Transverse colon (tissue), 4 donors: Measurements from ENCODE around the gene KCTD17. TPM values are rescaled to one million over a fixed set of nuclear protein-coding genes. Genes with fewer than 3 reads are reported as not detected.

Source experiments
- DNase-seq: peaks from one replicate; pipeline ENCODE4 v3.0.0-alpha.2; 2019
- H3K27ac ChIP-seq, 4 donors: fragments of 200-600 bp; sonication (generic); 2 replicates each; pipeline ENCODE4 v1.5.1; 2016 to 2018; ENCODE audit warnings: inconsistent platforms in 4 of 4
- H3K27me3 ChIP-seq: fragments of 200-600 bp; sonication (generic); 2 replicates; pipeline ENCODE4 v1.5.1; 2017; ENCODE audit warnings: inconsistent platforms
- H3K36me3 ChIP-seq, 4 donors: fragments of 200-600 bp; sonication (generic); 2 replicates each; pipeline ENCODE4 v1.5.1; 2017 to 2019; ENCODE audit warnings: inconsistent platforms in 4 of 4
- H3K4me1 ChIP-seq, 4 donors: fragments of 200-600 bp; sonication (generic); 2 replicates each; pipeline ENCODE4 v1.5.1; 2017 to 2020; ENCODE audit warnings: inconsistent platforms in 4 of 4
- H3K4me3 ChIP-seq, 4 donors: fragments of 200-600 bp; sonication (generic); 1 replicate in 1 of 4; 2 replicates in 3 of 4; pipeline versions ENCODE4 v1.5.1 to v1.6.1; 2017 to 2019; ENCODE audit warnings: inconsistent platforms in 4 of 4
- H3K9me3 ChIP-seq, 2 donors: fragments of 200-600 bp; sonication (generic); 2 replicates each; pipeline ENCODE4 v1.5.1; 2017 to 2019; ENCODE audit warnings: inconsistent platforms in 2 of 2
- CTCF ChIP-seq, 5 experiments: fragments of 200-600 bp in 3 of 5; fragments of 450-650 bp in 2 of 5; sonication (generic) in 3 of 5; IDR thresholded peaks; 1 replicate in 2 of 5; 2 replicates in 3 of 5; pipeline ENCODE4 v1.5.1; 2016 to 2017; ENCODE audit warnings: antibody characterized with exemption in 5 of 5, inconsistent platforms in 3 of 5, mild to moderate bottlenecking in 2 of 5, moderate library complexity in 1 of 5
- EP300 ChIP-seq: sonication (generic); formaldehyde crosslinking; IDR thresholded peaks from one replicate; pipeline ENCODE4 v1.6.1; 2017; ENCODE audit warnings: antibody characterized with exemption, low read depth
- POLR2A ChIP-seq: fragments of 450-650 bp; IDR thresholded peaks from one replicate; pipeline ENCODE4 v1.6.1; 2016; ENCODE audit warnings: antibody characterized with exemption, mild to moderate bottlenecking, moderate library complexity
- POLR2AphosphoS5 ChIP-seq, 3 donors: sonication (generic); formaldehyde crosslinking; IDR thresholded peaks; one replicate each; pipeline ENCODE4 v1.6.1; 2016; ENCODE audit warnings: antibody characterized with exemption in 3 of 3
- WGBS, 2 donors: methylation state at CpG; one replicate each; pipeline ENCODE4 v1.1.5; 2018; ENCODE audit warnings: low coverage in 1 of 2; 5-methylcytosine and 5-hydroxymethylcytosine counted together
- in situ Hi-C, 4 donors: fragments of 200-750 bp; cut with MboI; loops; one replicate each; pipeline versions ENCODE4 v1.15.0 to v1.15.1; 2017; ENCODE audit warnings: low sequenced_read_pairs in 3 of 4, low pct_ligation_motif_present in 1 of 4, low pct_unique_long_range_greater_than_20kb in 1 of 4
- intact Hi-C: fragments of 100-400 bp; cut with DNase I; formaldehyde crosslinking; loops from one replicate; pipeline ENCODE4 v1.15.1; 2023; ENCODE audit warnings: low total_unique reads
- total RNA-seq, 4 donors: library from RNA; depleted of rRNA; stranded (reverse); fragments of >200 nt; gene quantifications; one replicate each; pipeline ENCODE4 v1.1.0, GENCODE V29; 2016

The KCTD17 gene
- total RNA-seq, 4 donors from 2014 or later: 11.2 to 61.3 (median 35.1) TPM

GRCh38 chr22:37090920-37091695 is 39.6 kb downstream of the KCTD17 start:
- WGBS, 2 donors: 69 to 83% methylated on average over 3 to 9 of the region's 9 CpGs
- intact Hi-C loops: no loop called here
- in situ Hi-C loops: no loop called here
- Histone ChIP-seq H3K27me3 (peaks cover 21% of the 10 kb centered on the region), H3K9me3 (no peaks in the 10 kb centered on the region), H3K36me3 (no peaks in the 10 kb centered on the region), H3K27ac (no peak overlapping the region), H3K4me1 (no peaks in the 10 kb centered on the region), H3K4me3 (no peak overlapping the region)
- TF ChIP-seq POLR2A (no peak), CTCF (IDR thresholded peaks at IDR 0.05) (no peak), EP300 (no peak), POLR2AphosphoS5 (IDR thresholded peaks at IDR 0.05) (no peak)
- no peak for DNase-seq

- Histone ChIP-seq H3K4me3 (no peak overlapping the region), H3K36me3 (no peaks in the 10 kb centered on the region), H3K27me3 (peaks cover 20% of the 10 kb centered on the region), H3K27ac (no peak overlapping the region), H3K4me1 (no peaks in the 10 kb centered on the region), H3K9me3 (no peaks in the 10 kb centered on the region)
- DNase-seq: no peak
- TF ChIP-seq CTCF (IDR thresholded peaks at IDR 0.05) (no peak), EP300 (no peak), POLR2A (no peak), POLR2AphosphoS5 (IDR thresholded peaks at IDR 0.05) (no peak)
- 65 to 100% methylated on average over 2 to 7 of the region's 7 CpGs for WGBS, 2 donors
- in situ Hi-C loops: no loop called here
- intact Hi-C loops: no loop called here
These were observed 40.5 kb downstream of the KCTD17 start for GRCh38 chr22:37091994-37092393.

- in situ Hi-C loops (no loop called here), intact Hi-C loops (no loop called here)
- H3K4me3 ChIP-seq: no peak overlapping the region
- no peak for DNase-seq
- no peaks in the 10 kb centered on the region for H3K4me1 ChIP-seq
- no peaks in the 10 kb centered on the region for H3K9me3 ChIP-seq
- H3K27ac ChIP-seq: no peak overlapping the region
- peaks cover 13% of the 10 kb centered on the region for H3K27me3 ChIP-seq
- TF ChIP-seq CTCF (IDR thresholded peaks at IDR 0.05): no peak
- TF ChIP-seq POLR2AphosphoS5 (IDR thresholded peaks at IDR 0.05): no peak
- TF ChIP-seq POLR2A: no peak
- no peak for TF ChIP-seq EP300
- no peaks in the 10 kb centered on the region for H3K36me3 ChIP-seq
- WGBS, 2 donors: 51 to 72% methylated on average over 2 to 5 of the region's 6 CpGs
These were observed 41.5 kb downstream of the KCTD17 start for GRCh38 chr22:37092997-37093396.

- intact Hi-C loops: no loop called here
- H3K4me1 ChIP-seq: no peaks in the 10 kb centered on the region
- DNase-seq: no peak
- H3K27me3 ChIP-seq: peaks cover 11% of the 10 kb centered on the region
- 45% methylated on average over 1 of the region's 1 CpG for WGBS, 2 donors
- in situ Hi-C loops: no loop called here
- TF ChIP-seq CTCF (IDR thresholded peaks at IDR 0.05) (no peak), EP300 (no peak), POLR2A (no peak), POLR2AphosphoS5 (IDR thresholded peaks at IDR 0.05) (no peak)
- no peak overlapping the region for H3K4me3 ChIP-seq
- H3K9me3 ChIP-seq: no peaks in the 10 kb centered on the region
- no peaks in the 10 kb centered on the region for H3K36me3 ChIP-seq
- no peak overlapping the region for H3K27ac ChIP-seq
These were observed 42.7 kb downstream of the KCTD17 start for GRCh38 chr22:37094239-37094638.
